Measurements from ENCODE around the gene RNLS. TPM values are rescaled to one million over a fixed set of nuclear protein-coding genes. Genes with fewer than 3 reads are reported as not detected.
"Not testable (repeated sequence)": the region's sequence is repeated elsewhere in the genome, so short reads cannot be mapped to it uniquely, and the experiment has no call there.

The RNLS gene
- total RNA-seq, 1 donor = 2.4 TPM

DNA sequence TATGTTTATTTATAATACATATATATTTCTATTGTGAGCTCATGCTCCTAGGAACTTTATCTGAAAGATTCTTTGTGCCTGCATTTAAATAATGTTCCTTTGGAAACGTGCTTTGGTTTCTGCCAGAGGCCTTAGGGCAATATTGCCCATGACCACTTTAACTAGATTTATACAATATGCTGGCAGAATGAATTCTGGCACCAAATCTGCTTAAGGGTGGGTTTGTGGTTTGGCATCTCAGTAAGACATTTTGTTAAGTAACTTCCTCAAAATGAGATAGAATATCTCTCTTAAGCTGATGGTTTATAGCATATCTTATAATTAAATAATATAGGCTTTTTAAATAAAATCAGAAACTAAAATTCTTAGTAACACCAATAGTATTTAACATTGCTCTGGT, 252.9 kb downstream of the RNLS start:
- Histone ChIP-seq H3K27me3 (ENCODE audit: insufficient read depth, low read length) (no peaks in the 10 kb centered on the region), H3K9me3 (ENCODE audit: low read depth, low read length) (no peaks in the 10 kb centered on the region), H3K4me3 (ENCODE audit: low read length) (no peak overlapping the region)

DNA sequence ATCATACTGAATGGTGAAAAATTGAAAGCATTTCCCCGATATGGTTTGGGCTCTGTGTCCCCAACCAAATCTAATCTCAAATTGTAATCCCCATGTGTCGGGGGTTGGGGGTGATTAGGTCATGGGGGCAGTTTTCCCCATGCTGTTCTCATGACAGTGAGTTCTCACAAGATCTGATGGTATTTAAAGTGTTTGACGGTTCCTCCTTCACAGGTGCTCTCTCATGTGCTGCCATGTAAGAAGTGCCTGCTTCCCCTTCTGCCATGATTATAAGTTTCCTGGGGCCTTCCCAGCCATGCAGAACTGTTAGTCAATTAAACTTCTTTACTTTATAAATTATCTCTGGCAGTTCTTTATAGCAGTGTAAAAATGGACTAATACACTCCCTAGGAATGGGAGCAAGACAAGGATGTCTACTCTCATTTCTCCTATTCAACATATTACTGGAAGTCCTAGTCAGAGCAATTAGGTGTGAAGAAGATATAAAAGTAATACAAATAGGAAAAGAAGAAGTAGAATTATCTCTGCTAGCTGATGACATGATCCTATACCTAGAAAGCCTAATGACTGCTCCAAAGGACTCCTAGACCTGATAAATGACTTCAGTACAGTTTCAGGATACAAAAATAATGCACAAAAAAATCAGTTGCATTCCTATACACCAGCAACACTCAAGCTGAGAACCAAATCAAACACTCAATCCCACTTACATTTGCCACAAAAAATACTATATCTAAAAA, 260.6 kb downstream of the RNLS start:
- Histone ChIP-seq H3K9me3 (ENCODE audit: low read depth, low read length) (peaks cover 41% of the 10 kb centered on the region), H3K4me3 (ENCODE audit: low read length) (no peak overlapping the region), H3K27me3 (ENCODE audit: insufficient read depth, low read length) (no peaks in the 10 kb centered on the region), H3K4me1 (ENCODE audit: insufficient read depth, low read length) (no peaks in the 10 kb centered on the region)

More for the DNA sequence above, 252.9 kb downstream of the RNLS start:
- peaks cover 25% of the 10 kb centered on the region for H3K4me1 ChIP-seq (ENCODE audit: insufficient read depth, low read length)

DNA sequence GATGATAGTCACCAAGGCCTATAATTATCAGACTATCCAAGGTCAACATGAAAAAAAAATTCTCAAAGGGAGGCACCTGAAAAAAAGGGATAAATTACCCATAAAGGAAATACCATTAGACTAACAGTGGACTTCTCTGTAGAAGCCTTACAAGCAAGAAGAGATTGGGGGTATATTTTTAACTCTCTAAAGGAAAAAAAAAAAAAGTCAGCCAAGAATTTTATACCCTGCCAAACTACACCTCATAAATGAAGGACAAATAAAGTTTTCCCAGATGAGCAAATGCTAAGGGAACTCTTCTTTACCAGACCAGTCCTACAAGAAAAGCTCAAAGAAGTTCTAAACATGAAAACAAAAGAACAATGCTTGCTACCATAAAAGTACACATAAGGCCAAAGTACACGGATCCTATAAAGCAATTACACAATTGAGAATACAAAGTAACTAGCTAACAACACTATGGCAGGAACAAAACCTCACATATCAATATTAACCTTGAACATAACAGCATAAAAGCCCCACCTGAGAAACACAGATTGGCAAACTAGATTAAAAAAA, 263.1 kb downstream of the RNLS start:
- Histone ChIP-seq H3K27me3 (ENCODE audit: insufficient read depth, low read length) (no peaks in the 10 kb centered on the region), H3K9me3 (ENCODE audit: low read depth, low read length) (peaks cover 41% of the 10 kb centered on the region), H3K4me1 (ENCODE audit: insufficient read depth, low read length) (peaks cover 6% of the 10 kb centered on the region), H3K4me3 (ENCODE audit: low read length) (no peak overlapping the region)

DNA sequence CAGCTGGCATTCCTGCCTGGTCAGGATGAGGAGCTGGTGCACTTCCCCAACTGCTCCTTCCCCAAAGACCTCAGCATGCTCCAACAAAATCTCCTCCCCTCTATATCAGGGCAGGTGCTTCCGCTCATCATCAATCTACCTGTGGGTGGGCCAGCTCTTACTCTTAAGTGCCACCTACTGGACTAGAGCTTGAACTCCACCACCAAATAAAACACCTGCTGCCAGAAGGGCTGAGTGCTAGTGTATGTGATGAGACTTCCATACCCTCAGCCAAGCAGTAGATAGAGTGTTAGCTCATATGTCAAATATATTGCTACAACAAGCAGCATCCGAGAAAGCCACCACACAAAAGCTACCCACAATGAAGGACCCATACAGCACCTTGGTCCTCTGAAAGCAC, 264.3 kb downstream of the RNLS start:
- no peak overlapping the region for H3K4me3 ChIP-seq (ENCODE audit: low read length)
- H3K27me3 ChIP-seq (ENCODE audit: insufficient read depth, low read length) = no peaks in the 10 kb centered on the region
- H3K9me3 ChIP-seq (ENCODE audit: low read depth, low read length) = peaks cover 41% of the 10 kb centered on the region
- H3K4me1 ChIP-seq (ENCODE audit: insufficient read depth, low read length) = peaks cover 6% of the 10 kb centered on the region

DNA sequence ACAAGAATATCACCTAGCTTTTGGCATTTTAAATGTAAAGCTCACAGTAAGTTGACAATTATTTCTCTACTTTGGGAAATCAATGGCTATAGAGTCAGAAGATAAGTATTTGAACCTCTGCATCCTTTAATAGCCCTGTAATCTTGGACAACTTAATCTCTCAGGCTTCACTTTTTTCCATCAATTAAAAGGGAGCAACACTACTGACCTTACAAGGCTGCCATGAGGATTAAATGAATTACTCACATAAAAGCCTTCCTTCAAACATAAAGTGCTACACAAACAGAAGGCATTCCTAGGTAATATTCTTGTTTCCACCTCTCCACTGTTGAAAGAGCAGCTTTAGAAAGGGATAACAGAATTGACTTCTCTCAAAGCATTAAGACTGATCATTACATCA, 266.0 kb downstream of the RNLS start:
- no peak overlapping the region for H3K4me3 ChIP-seq (ENCODE audit: low read length)
- H3K4me1 ChIP-seq (ENCODE audit: insufficient read depth, low read length) = peaks cover 6% of the 10 kb centered on the region
- H3K27me3 ChIP-seq (ENCODE audit: insufficient read depth, low read length) = no peaks in the 10 kb centered on the region
- peaks cover 33% of the 10 kb centered on the region for H3K9me3 ChIP-seq (ENCODE audit: low read depth, low read length)

DNA sequence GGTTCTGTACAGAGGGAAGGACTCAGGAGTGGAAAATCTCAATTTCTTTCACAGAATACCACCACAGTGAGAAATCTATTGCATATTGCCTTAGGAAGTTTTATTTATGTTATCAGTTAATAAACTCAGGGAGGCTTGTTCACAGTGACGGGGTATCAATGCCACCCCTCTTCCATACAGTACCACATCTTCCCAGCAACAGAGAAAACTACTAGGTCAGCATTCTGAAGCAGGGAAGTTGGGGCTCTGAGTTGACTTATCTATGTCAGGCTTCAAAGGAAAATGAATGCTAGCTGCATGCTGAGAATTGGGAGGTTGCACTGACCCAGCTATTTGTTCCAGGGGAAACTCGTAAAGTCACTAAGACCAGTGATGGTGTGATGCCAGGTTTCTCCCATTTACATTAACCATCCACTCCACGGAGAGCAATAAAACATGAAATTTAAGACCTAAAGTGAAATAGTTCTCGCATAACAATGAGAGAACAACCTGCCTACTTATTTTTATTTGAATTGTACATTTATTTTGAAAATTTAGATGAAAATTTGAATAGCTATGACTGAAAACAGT, 266.7 kb downstream of the RNLS start:
- Histone ChIP-seq H3K4me3 (ENCODE audit: low read length) (no peak overlapping the region), H3K4me1 (ENCODE audit: insufficient read depth, low read length) (peaks cover 6% of the 10 kb centered on the region), H3K9me3 (ENCODE audit: low read depth, low read length) (peaks cover 27% of the 10 kb centered on the region), H3K27me3 (ENCODE audit: insufficient read depth, low read length) (no peaks in the 10 kb centered on the region)

DNA sequence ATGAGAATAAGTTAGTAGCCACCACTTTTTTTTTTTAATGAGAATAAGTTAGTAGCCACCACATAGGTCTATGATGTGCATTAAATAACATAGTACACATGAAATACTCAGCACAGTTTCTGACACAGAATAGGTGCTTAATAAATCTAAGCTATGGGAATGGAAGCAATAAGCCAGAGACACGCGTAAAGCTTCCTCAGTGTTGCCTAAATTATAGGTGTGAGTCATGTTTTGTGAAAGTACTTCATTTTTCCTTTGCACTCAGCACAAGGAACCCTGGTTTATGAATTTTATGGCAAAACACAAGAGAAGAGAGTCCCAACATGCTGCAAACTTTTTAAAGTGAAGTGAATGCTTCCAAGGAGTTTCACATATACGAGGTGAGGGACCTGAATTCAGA, 267.4 kb downstream of the RNLS start:
- no peak overlapping the region for H3K4me3 ChIP-seq (ENCODE audit: low read length)

DNA sequence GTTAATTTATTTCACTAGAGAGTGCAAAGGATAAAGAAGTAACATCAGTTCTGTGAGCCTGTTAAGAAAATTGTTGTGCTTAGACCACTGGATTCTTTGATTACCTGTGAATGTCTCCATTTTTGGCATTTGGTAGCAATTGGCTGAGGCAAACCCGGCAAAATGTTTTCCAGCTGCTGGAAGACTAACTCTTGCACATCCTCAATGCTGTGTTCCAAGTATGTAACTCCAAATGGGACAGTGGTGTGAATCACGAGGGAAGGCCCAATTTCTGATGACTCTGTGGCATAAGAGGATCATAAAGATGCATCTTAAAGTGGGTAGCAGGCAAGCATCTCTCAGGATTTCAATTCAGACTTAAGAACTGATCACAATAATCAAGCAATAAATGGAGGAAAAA, 268.8 kb downstream of the RNLS start:
- H3K4me1 ChIP-seq (ENCODE audit: insufficient read depth, low read length) = peaks cover 6% of the 10 kb centered on the region
- no peaks in the 10 kb centered on the region for H3K27me3 ChIP-seq (ENCODE audit: insufficient read depth, low read length)
- H3K4me3 ChIP-seq (ENCODE audit: low read length) = no peak overlapping the region
- H3K9me3 ChIP-seq (ENCODE audit: low read depth, low read length) = peaks cover 7% of the 10 kb centered on the region

More for the DNA sequence above, 267.4 kb downstream of the RNLS start:
- Histone ChIP-seq H3K9me3 (ENCODE audit: low read depth, low read length) (peaks cover 21% of the 10 kb centered on the region), H3K4me1 (ENCODE audit: insufficient read depth, low read length) (peaks cover 6% of the 10 kb centered on the region), H3K27me3 (ENCODE audit: insufficient read depth, low read length) (no peaks in the 10 kb centered on the region)

DNA sequence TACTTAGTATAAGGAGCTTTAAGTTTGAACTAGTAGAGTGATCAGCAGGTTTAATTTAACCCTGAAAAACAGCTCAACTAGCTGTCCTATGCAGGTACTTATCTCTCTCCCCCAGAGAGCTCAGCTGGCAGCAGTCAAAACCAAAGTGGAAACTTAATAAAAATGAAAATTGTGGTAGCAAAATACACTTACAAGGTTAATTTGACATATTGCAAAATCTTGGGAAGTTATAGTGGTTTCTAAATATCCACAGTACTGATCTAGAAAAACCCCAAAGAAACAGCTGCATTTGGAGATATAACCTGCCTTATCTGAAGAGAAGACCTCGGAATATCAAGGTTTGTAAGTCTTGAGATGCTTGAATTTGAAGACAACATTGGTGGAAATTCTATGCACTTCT, 269.2 kb downstream of the RNLS start:
- Histone ChIP-seq H3K4me3 (ENCODE audit: low read length) (no peak overlapping the region), H3K4me1 (ENCODE audit: insufficient read depth, low read length) (peaks cover 6% of the 10 kb centered on the region), H3K9me3 (ENCODE audit: low read depth, low read length) (peaks cover 2% of the 10 kb centered on the region), H3K27me3 (ENCODE audit: insufficient read depth, low read length) (no peaks in the 10 kb centered on the region)

DNA sequence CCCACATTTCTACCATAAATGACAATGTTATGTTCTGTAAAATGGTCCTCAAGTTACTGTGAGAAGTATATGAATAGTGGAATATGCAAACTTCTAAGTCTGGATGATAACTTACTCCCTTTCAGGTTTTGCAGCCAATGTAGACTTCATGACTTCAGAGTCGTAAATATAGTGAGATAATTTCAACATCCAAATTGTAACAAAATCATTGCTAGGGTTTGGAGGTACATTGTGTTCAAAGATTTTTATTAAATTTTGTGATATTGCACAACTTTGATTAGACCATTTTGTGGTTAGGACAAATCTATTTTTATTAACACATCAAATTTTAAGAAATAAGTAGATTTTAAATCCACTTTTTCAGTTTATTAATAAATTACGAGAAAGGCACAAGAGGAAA, 270.3 kb downstream of the RNLS start:
- Histone ChIP-seq H3K4me3 (ENCODE audit: low read length) (no peak overlapping the region), H3K9me3 (ENCODE audit: low read depth, low read length) (no peaks in the 10 kb centered on the region), H3K27me3 (ENCODE audit: insufficient read depth, low read length) (no peaks in the 10 kb centered on the region), H3K4me1 (ENCODE audit: insufficient read depth, low read length) (peaks cover 6% of the 10 kb centered on the region)

DNA sequence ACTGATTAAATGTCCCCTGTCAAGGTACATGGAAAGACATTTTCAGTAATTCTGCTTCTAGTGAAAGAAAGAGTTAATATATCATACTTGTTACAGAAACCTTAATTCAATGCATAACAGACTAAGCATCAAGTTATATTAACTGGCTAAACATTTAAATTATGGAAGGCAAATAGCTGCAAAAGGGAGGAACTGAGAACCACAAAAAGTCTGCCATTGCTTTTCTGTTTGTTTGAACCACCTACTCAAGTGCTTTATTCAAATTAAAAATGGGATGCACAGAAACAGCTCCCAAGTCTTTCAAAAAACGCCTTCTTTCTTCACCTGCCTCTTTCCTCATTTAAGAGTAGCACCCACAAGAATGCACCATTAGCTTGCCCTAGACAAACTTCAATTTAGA, 271.9 kb downstream of the RNLS start:
- H3K4me1 ChIP-seq (ENCODE audit: insufficient read depth, low read length) = peaks cover 5% of the 10 kb centered on the region
- no peak overlapping the region for H3K4me3 ChIP-seq (ENCODE audit: low read length)
- no peaks in the 10 kb centered on the region for H3K27me3 ChIP-seq (ENCODE audit: insufficient read depth, low read length)
- H3K9me3 ChIP-seq (ENCODE audit: low read depth, low read length) = no peaks in the 10 kb centered on the region

DNA sequence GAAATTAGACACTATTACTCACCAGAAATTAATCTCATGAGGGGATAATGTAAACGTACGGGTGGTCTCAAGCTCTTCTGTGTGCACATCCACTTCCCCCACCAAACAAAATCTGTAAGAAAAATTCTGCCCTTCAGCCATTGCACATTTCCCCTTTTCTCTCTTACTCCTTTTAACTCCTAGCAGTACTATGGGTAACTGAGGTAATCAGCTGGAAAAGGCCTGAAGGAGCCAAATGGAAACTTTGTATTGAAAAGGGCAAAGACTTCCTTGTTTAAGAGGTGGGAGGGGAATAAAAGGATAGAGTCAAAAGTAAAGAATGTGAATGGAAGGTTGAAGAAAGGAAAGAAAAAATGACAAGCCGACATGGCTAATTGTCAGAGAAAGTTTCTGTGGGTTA, 273.8 kb downstream of the RNLS start:
- H3K4me3 ChIP-seq (ENCODE audit: low read length) = no peak overlapping the region
- H3K4me1 ChIP-seq (ENCODE audit: insufficient read depth, low read length) = no peaks in the 10 kb centered on the region
- no peaks in the 10 kb centered on the region for H3K9me3 ChIP-seq (ENCODE audit: low read depth, low read length)
- H3K27me3 ChIP-seq (ENCODE audit: insufficient read depth, low read length) = no peaks in the 10 kb centered on the region

DNA sequence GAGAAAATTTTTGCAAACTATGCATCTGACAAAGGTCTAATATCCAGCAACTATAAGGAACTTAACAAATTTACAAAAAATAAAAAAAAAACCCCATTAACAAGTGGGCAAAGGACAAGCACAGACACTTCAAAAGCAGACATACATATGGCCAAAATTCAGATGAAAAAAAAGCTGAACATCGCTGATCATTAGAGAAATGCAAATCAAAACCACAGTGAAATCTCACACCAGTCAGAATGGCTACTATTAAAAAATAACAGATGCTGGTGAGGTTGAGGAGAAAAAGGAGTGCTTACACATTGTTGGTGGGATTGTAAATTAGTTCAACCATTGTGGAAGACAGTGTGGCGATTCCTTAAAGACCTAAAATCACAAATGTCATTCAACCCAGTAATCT, 274.8 kb downstream of the RNLS start:
- not testable (repeated sequence) for H3K27me3 ChIP-seq (ENCODE audit: insufficient read depth, low read length); H3K9me3 ChIP-seq (ENCODE audit: low read depth, low read length); H3K4me1 ChIP-seq (ENCODE audit: insufficient read depth, low read length); H3K4me3 ChIP-seq (ENCODE audit: low read length)

DNA sequence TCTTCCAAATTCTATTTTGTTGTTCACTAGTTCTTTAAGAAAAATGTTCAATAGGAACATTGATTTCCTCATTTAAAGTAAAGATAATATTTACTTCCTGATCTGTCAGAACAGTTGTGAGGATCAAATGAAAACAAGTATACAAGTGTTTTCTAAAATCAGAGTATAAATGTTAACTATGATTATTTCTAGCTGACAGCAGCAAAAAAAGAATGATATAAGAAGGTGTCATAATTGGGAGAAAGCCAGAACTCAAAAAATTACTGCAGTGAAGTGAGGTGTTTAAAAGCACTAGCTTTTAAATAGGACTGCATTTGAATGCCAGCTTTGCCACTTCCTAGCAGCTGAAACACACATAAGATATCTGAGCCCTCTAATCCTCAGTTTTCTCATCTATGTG, 283.3 kb downstream of the RNLS start:
- Histone ChIP-seq H3K9me3 (ENCODE audit: low read depth, low read length) (no peaks in the 10 kb centered on the region), H3K4me1 (ENCODE audit: insufficient read depth, low read length) (no peaks in the 10 kb centered on the region), H3K4me3 (ENCODE audit: low read length) (no peak overlapping the region), H3K27me3 (ENCODE audit: insufficient read depth, low read length) (no peaks in the 10 kb centered on the region)

DNA sequence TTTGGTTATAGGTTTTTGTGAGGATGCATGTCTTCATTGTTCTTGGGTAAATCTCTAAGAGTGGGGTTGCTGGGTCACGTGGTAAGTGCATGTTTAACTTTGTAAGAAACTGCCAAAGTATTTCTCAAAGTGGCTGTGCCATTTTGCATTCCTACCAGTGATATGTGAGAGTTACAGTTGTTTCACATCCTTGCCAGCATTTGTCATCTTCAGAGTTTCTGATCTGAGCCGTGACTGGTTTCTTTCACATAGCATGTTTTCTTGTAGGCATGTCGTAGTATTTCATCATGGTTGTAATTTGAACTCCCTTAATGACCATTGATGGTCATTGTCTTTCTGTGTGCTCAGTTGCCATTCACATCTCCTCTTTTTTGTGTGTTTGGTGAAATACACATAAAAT, 286.0 kb downstream of the RNLS start:
- Histone ChIP-seq H3K27me3 (ENCODE audit: insufficient read depth, low read length) (no peaks in the 10 kb centered on the region), H3K4me3 (ENCODE audit: low read length) (no peak overlapping the region)

More for the DNA sequence above, 286.0 kb downstream of the RNLS start:
- Histone ChIP-seq H3K9me3 (ENCODE audit: low read depth, low read length) (no peaks in the 10 kb centered on the region), H3K4me1 (ENCODE audit: insufficient read depth, low read length) (no peaks in the 10 kb centered on the region)
